Mesenteric fat pad (tissue), 1 donor: ENCODE measurements around the gene AGAP2. TPM values are rescaled to one million over a fixed set of nuclear protein-coding genes. Genes with fewer than 3 reads are reported as not detected.

Experiments used
- DNase-seq: peaks from one replicate; pipeline ENCODE4 v3.0.0-alpha.2; 2020; ENCODE audit warnings: low spot score
- total RNA-seq: library from RNA; stranded (reverse); fragmentation: NEBNext Ultra II Directional; extraction: Animal tissue kit (Norgen Biotek cat#: 25700); gene quantifications from one replicate; pipeline ENCODE4 v1.2.1, GENCODE V29; 2021
- donor health status: DM: yes; HTN: yes; CAD: no.

The AGAP2 gene
- total RNA-seq, 1 donor from 2014 or later = 2.1 TPM

- no peak for DNase-seq
These were observed 778 bp downstream of the AGAP2 start for GRCh38 chr12:57737467-57738460.

GRCh38 chr12:57736741-57737466 lies 1.6 kb downstream of the AGAP2 start:
- DNase-seq = no peak

- no peak for DNase-seq
These were observed 2.4 kb downstream of the AGAP2 start for GRCh38 chr12:57735952-57736740.

GRCh38 chr12:57735198-57735855 lies 3.2 kb downstream of the AGAP2 start:
- DNase-seq = no peak

GRCh38 chr12:57734591-57734990 lies 4.0 kb downstream of the AGAP2 start:
- no peak for DNase-seq

GRCh38 chr12:57733928-57734327 lies 4.6 kb downstream of the AGAP2 start:
- no peak for DNase-seq

- DNase-seq = no peak
These were observed 5.6 kb downstream of the AGAP2 start for GRCh38 chr12:57732726-57733593.

- no peak for DNase-seq
These were observed 6.3 kb downstream of the AGAP2 start for GRCh38 chr12:57732270-57732669.

- no peak for DNase-seq
These were observed 7.0 kb downstream of the AGAP2 start for GRCh38 chr12:57731411-57732080.

- peak; percentile 88 for DNase-seq
These were observed 8.0 kb downstream of the AGAP2 start for GRCh38 chr12:57730336-57731067.

GRCh38 chr12:57729321-57729844 lies 9.2 kb downstream of the AGAP2 start:
- DNase-seq = peak; percentile 64

GRCh38 chr12:57727758-57728395 lies 10.7 kb downstream of the AGAP2 start:
- peak; percentile 65 for DNase-seq

GRCh38 chr12:57726884-57727757 lies 11.4 kb downstream of the AGAP2 start:
- DNase-seq = peak; percentile 87

GRCh38 chr12:57726151-57726883 lies 12.2 kb downstream of the AGAP2 start:
- peak; percentile 93 for DNase-seq

GRCh38 chr12:57725851-57726150 lies 12.7 kb downstream of the AGAP2 start:
- DNase-seq = no peak
